H1 (cell line): Measurements from ENCODE around the gene C1orf21. TPM values are rescaled to one million over a fixed set of nuclear protein-coding genes. Genes with fewer than 3 reads are reported as not detected.

Experiments
- CTCF ChIA-PET: fragments of 300-600 bp; sonication (Branson Sonifier 250); formaldehyde crosslinking; loops from one replicate; lab custom pipeline; 2021; ENCODE audit not compliant: partially characterized antibody; lab: Charles Lee
- POLR2A ChIA-PET: fragments of 300-600 bp; sonication (Branson Sonifier 250); formaldehyde crosslinking; loops from one replicate; lab custom pipeline; 2021; ENCODE audit warnings: inconsistent platforms; ENCODE audit not compliant: partially characterized antibody; lab: Charles Lee
- DNase-seq, 2 experiments: peaks; one replicate each; pipeline versions ENCODE4 v3.0.0 to v3.0.0-alpha.2; 2010 to 2022; ENCODE audit warnings: low spot score in 2 of 2, low read depth in 1 of 2, mixed read lengths in 1 of 2
- FAIRE-seq: peaks from 2 replicates; lab custom pipeline; 2011; peaks lifted over from hg19 to GRCh38; lab: Jason Lieb, UNC
- H2AFZ ChIP-seq: 2 replicates; pipeline ENCODE4 v1.8.1; 2012; ENCODE audit warnings: low read length, inconsistent platforms
- H2AK5ac ChIP-seq: 2 replicates; pipeline ENCODE4 v1.6.1; 2013; ENCODE audit warnings: low read depth, low read length
- H2BK120ac ChIP-seq: replicated peaks from 2 replicates; pipeline ENCODE3; 2013; ENCODE audit warnings: low read depth, low read length, inconsistent platforms
- H2BK12ac ChIP-seq: 2 replicates; pipeline ENCODE4 v1.6.1; 2013; ENCODE audit warnings: low read depth, low read length
- H2BK15ac ChIP-seq: 2 replicates; pipeline ENCODE4 v1.6.1; 2013; ENCODE audit warnings: low read length
- H2BK20ac ChIP-seq: 2 replicates; pipeline ENCODE4 v1.6.1; 2013; ENCODE audit warnings: low read length
- H2BK5ac ChIP-seq: 2 replicates; pipeline ENCODE4 v1.6.1; 2013; ENCODE audit warnings: low read depth, low read length
- H3K14ac ChIP-seq: 2 replicates; pipeline ENCODE4 v1.6.1; 2013; ENCODE audit warnings: inconsistent platforms; ENCODE audit not compliant: insufficient read length
- H3K18ac ChIP-seq: 2 replicates; pipeline ENCODE4 v1.6.1; 2013; ENCODE audit warnings: low read length; ENCODE audit errors: extremely low read depth
- H3K23ac ChIP-seq: 2 replicates; pipeline ENCODE4 v1.6.1; 2013; ENCODE audit warnings: inconsistent platforms; ENCODE audit not compliant: insufficient read length
- H3K23me2 ChIP-seq: 2 replicates; pipeline ENCODE4 v1.6.1; 2013; ENCODE audit warnings: low read depth, low read length
- H3K27ac ChIP-seq: 2 replicates; pipeline ENCODE4 v1.6.1; 2011; ENCODE audit warnings: low read depth, low read length, inconsistent platforms
- H3K27me3 ChIP-seq, 4 experiments: replicated peaks in 1 of 4; 1 replicate in 1 of 4; 2 replicates in 3 of 4; pipeline versions ENCODE4 v1.6.1 to v1.8.1; 2011 to 2013; ENCODE audit warnings: low read length in 3 of 4, mild to moderate bottlenecking in 3 of 4, inconsistent platforms in 2 of 4, mixed read lengths in 2 of 4, moderate library complexity in 1 of 4; ENCODE audit not compliant: control insufficient read depth in 3 of 4, insufficient read depth in 3 of 4; ENCODE audit errors: extremely low read depth in 1 of 4
- H3K36me3 ChIP-seq, 4 experiments: 2 replicates each; pipeline versions ENCODE4 v1.6.1 to v1.8.1; 2011 to 2013; ENCODE audit warnings: mild to moderate bottlenecking in 4 of 4, low read length in 3 of 4, moderate library complexity in 2 of 4, control low read depth in 1 of 4, inconsistent platforms in 1 of 4; ENCODE audit not compliant: insufficient read depth in 4 of 4, control insufficient read depth in 2 of 4
- H3K4ac ChIP-seq: replicated peaks from 2 replicates; pipeline ENCODE3; 2013; ENCODE audit warnings: low read length, low read depth, mixed read lengths, inconsistent platforms; ENCODE audit not compliant: insufficient read length
- H3K4me1 ChIP-seq, 4 experiments: replicated peaks in 1 of 4; 1 replicate in 1 of 4; 2 replicates in 3 of 4; pipeline versions ENCODE4 v1.6.1 to v1.8.1; 2011 to 2013; ENCODE audit warnings: low read length in 3 of 4, inconsistent platforms in 2 of 4, mixed read lengths in 1 of 4; ENCODE audit not compliant: insufficient read depth in 4 of 4, control insufficient read depth in 3 of 4
- H3K4me2 ChIP-seq, 2 experiments: 2 replicates each; pipeline versions ENCODE4 v1.6.1 to v1.8.1; 2011 to 2013; ENCODE audit warnings: low read depth in 2 of 2, low read length in 2 of 2, control low read depth in 1 of 2, inconsistent platforms in 1 of 2, mild to moderate bottlenecking in 1 of 2; ENCODE audit not compliant: insufficient read depth in 1 of 2
- H3K4me3 ChIP-seq, 4 experiments: fragments of 200-600, 300-600 bp in 1 of 4; sonication (generic), shearing (Covaris generic), sonication (Bioruptor Twin) in 1 of 4; 2 replicates each; pipeline versions ENCODE4 v1.5.1 to v1.8.1; 2011 to 2016; ENCODE audit warnings: low read length in 4 of 4, low read depth in 3 of 4, control low read depth in 2 of 4, inconsistent platforms in 2 of 4, mild to moderate bottlenecking in 2 of 4, mixed read lengths in 1 of 4, moderate library complexity in 1 of 4; ENCODE audit not compliant: insufficient read depth in 2 of 4; ENCODE audit errors: extremely low read depth in 1 of 4
- H3K56ac ChIP-seq: replicated peaks from 2 replicates; pipeline ENCODE3; 2013; ENCODE audit warnings: low read depth, mild to moderate bottlenecking, mixed read lengths, low read length, inconsistent platforms; ENCODE audit not compliant: insufficient read length
- H3K79me1 ChIP-seq: 2 replicates; pipeline ENCODE4 v1.6.1; 2013; ENCODE audit warnings: low read depth, low read length, control low read depth
- H3K79me2 ChIP-seq, 2 experiments: 2 replicates each; pipeline versions ENCODE4 v1.6.1 to v1.8.1; 2012 to 2013; ENCODE audit warnings: low read length in 2 of 2, mild to moderate bottlenecking in 2 of 2, inconsistent platforms in 1 of 2; ENCODE audit not compliant: insufficient read depth in 2 of 2, control insufficient read depth in 1 of 2
- H3K9ac ChIP-seq, 4 experiments: replicated peaks in 1 of 4; 1 replicate in 1 of 4; 2 replicates in 3 of 4; pipeline versions ENCODE4 v1.6.1 to v1.8.1; 2011 to 2013; ENCODE audit warnings: low read depth in 3 of 4, low read length in 3 of 4, control low read depth in 2 of 4, mild to moderate bottlenecking in 2 of 4, moderate library complexity in 2 of 4, inconsistent platforms in 1 of 4; ENCODE audit errors: extremely low read depth in 1 of 4
- H3K9me3 ChIP-seq, 2 experiments: 2 replicates each; pipeline versions ENCODE4 v1.6.1 to v1.8.1; 2012 to 2013; ENCODE audit warnings: mild to moderate bottlenecking in 2 of 2, moderate library complexity in 2 of 2, control low read depth in 1 of 2, inconsistent platforms in 1 of 2, low read depth in 1 of 2, low read length in 1 of 2, mixed read lengths in 1 of 2; ENCODE audit not compliant: insufficient read depth in 2 of 2
- H4K20me1 ChIP-seq, 2 experiments: replicated peaks in 1 of 2; 2 replicates each; pipeline versions ENCODE3 to v1.8.1; 2011 to 2013; ENCODE audit warnings: inconsistent platforms in 2 of 2, low read length in 2 of 2, mild to moderate bottlenecking in 1 of 2; ENCODE audit not compliant: insufficient read depth in 2 of 2, control insufficient read depth in 1 of 2
- H4K5ac ChIP-seq: 2 replicates; pipeline ENCODE4 v1.6.1; 2013; ENCODE audit warnings: low read length, low read depth, mixed read lengths, inconsistent platforms; ENCODE audit not compliant: insufficient read length
- H4K8ac ChIP-seq: 2 replicates; pipeline ENCODE4 v1.8.0; 2013; ENCODE audit warnings: mild to moderate bottlenecking, moderate library complexity, low read length, inconsistent platforms; ENCODE audit not compliant: insufficient read depth; ENCODE audit errors: extremely low read depth
- H4K91ac ChIP-seq: replicated peaks from 2 replicates; pipeline ENCODE3; 2013; ENCODE audit warnings: low read length, mixed read lengths, inconsistent platforms; ENCODE audit not compliant: insufficient read length
- HDAC6 ChIP-seq: IDR thresholded peaks from one replicate; pipeline ENCODE4 v1.7.1; 2012; ENCODE audit warnings: low read depth, mild to moderate bottlenecking, inconsistent platforms, low read length, moderate library complexity
- JUN ChIP-seq: IDR thresholded peaks from 2 replicates; pipeline ENCODE4 v1.6.1; 2011; ENCODE audit warnings: low read depth, mild to moderate bottlenecking, improper control_type of control experiment, low read length
- MAFK ChIP-seq: IDR thresholded peaks from 2 replicates; pipeline ENCODE4 v1.6.1; 2012; ENCODE audit warnings: low read depth, mild to moderate bottlenecking, improper control_type of control experiment, low read length
- MAX ChIP-seq: IDR thresholded peaks from 2 replicates; pipeline ENCODE4 v1.6.1; 2012; ENCODE audit warnings: inconsistent platforms
- POLR2A ChIP-seq, 2 experiments: IDR thresholded peaks; 1 replicate in 1 of 2; 2 replicates in 1 of 2; pipeline ENCODE4 v1.6.1; 2011; ENCODE audit warnings: low read depth in 2 of 2, low read length in 2 of 2, mild to moderate bottlenecking in 2 of 2; ENCODE audit errors: control extremely low read depth in 1 of 2
- POU5F1 ChIP-seq: IDR thresholded peaks from 2 replicates; pipeline ENCODE4 v1.6.1; 2011; ENCODE audit warnings: low read depth, mild to moderate bottlenecking, low read length, moderate library complexity
- SIN3A ChIP-seq, 2 experiments: IDR thresholded peaks in 1 of 2; conservative IDR thresholded peaks in 1 of 2; 2 replicates each; pipeline ENCODE4 v1.6.1; 2011 to 2012; ENCODE audit warnings: low read length in 2 of 2, improper control_type of control experiment in 1 of 2, low read depth in 1 of 2, mild to moderate bottlenecking in 1 of 2
- TBP ChIP-seq: IDR thresholded peaks from 2 replicates; pipeline ENCODE4 v1.6.1; 2011; ENCODE audit warnings: low read depth, low read length, improper control_type of control experiment
- WGBS, 2 experiments: shearing (Covaris generic) in 1 of 2; methylation state at CpG; one replicate each; pipeline versions ENCODE4 v1.1.6 to v1.1.7; 2013 to 2015; ENCODE audit warnings: low lambda C conversion rate in 2 of 2, mixed read lengths in 2 of 2, inconsistent platforms in 1 of 2, low coverage in 1 of 2, missing lambda C conversion rate in 1 of 2; ENCODE audit not compliant: insufficient replicate concordance in 2 of 2, insufficient coverage in 1 of 2, insufficient read length in 1 of 2; ENCODE audit errors: extremely low coverage in 1 of 2, missing lambda C conversion rate in 1 of 2; 5-methylcytosine and 5-hydroxymethylcytosine counted together
- polyA plus RNA-seq, 7 experiments: library from polyadenylated mRNA; depleted of rRNA in 3 of 7; stranded (reverse) in 5 of 7; unstranded in 2 of 7; fragments of >200 nt in 5 of 7; fragments of 200-250 nt in 2 of 7; gene quantifications; 1 replicate in 5 of 7; 2 replicates in 1 of 7; 4 replicates in 1 of 7; pipeline versions ENCODE4 v1.2.1 to v1.2.3, GENCODE V29; 2011 to 2013; ENCODE audit warnings: missing spikeins in 2 of 7, mixed read lengths in 2 of 7
- total RNA-seq: library from RNA; stranded (reverse); fragmentation: NEBNext Ultra II Directional; extraction: Animal tissue kit (Norgen Biotek cat#: 25700); gene quantifications from 2 replicates; pipeline ENCODE4 v1.2.1, GENCODE V29; 2021

The C1orf21 gene
- total and polyA plus RNA-seq, 2 of the 8 experiments (the other 6 are each of a cell fraction or from before 2014, with no cell fraction given), result 16.6 to 51.0 TPM

GRCh38 chr1:184424945-184425344 is 38.1 kb downstream of the C1orf21 start:
- H4K91ac ChIP-seq, result no peak overlapping the region
- no peaks in the 10 kb centered on the region for H3K36me3 ChIP-seq
- H2BK15ac ChIP-seq, result no peak overlapping the region
- FAIRE-seq (no peak), DNase-seq (no peak)
- H2BK5ac ChIP-seq, result no peak overlapping the region
- peaks cover 0 to 80% of the 10 kb centered on the region in 2 experiments; a peak in 3 of 4 replicates for H3K79me2 ChIP-seq
- 85% methylated on average over 2 of the region's 2 CpGs; no CpG with 5 or more reads in 1 of the 2 experiments for WGBS, 2 experiments
- ChIA-PET CTCF (interaction anchor here (0.6 to 1.4 kb wide), 3 partner anchors 21 to 157 kb away, joined by 3 to 9 read pairs (median 3); no protein-coding TSS in a partner anchor), POLR2A (interaction anchor here (1.1 kb wide), 1 partner anchor 38 kb away, joined by 6 read pairs; the partner anchor contains the start of gene C1orf21)
- H3K9me3 ChIP-seq, result no peaks in the 10 kb centered on the region
- no peak overlapping the region for H2AK5ac ChIP-seq
- no peak overlapping the region for H3K4me2 ChIP-seq
- no peak overlapping the region for H3K18ac ChIP-seq
- TF ChIP-seq SIN3A (conservative IDR thresholded peaks at IDR 0.05 in 1 of 2, IDR thresholded peaks at IDR 0.05 in 1 of 2; ENCODE audit: low read depth in 1 of 2, low read length in 2 of 2), result no peak
- TF ChIP-seq MAFK, result no peak
- no peak for TF ChIP-seq HDAC6
- no peak for TF ChIP-seq MAX
- TF ChIP-seq POLR2A (IDR thresholded peaks at IDR 0.05; ENCODE audit: control extremely low read depth in 1 of 2, low read depth in 2 of 2, low read length in 2 of 2), result no peak
- no peak for TF ChIP-seq TBP
- TF ChIP-seq JUN, result no peak
- TF ChIP-seq POU5F1, result no peak
- peaks cover 6% of the 10 kb centered on the region for H3K79me1 ChIP-seq
- no peak overlapping the region for H2BK12ac ChIP-seq
- no peak overlapping the region for H3K4ac ChIP-seq
- no peak overlapping the region for H2BK120ac ChIP-seq
- no peak overlapping the region for H3K4me3 ChIP-seq
- H2AFZ ChIP-seq, result no peak overlapping the region
- no peaks in the 10 kb centered on the region for H3K27me3 ChIP-seq
- H3K23ac ChIP-seq, result no peak overlapping the region
- H3K14ac ChIP-seq, result no peak overlapping the region
- no peak overlapping the region for H4K5ac ChIP-seq
- peaks cover 3 to 4% of the 10 kb centered on the region in 2 experiments for H4K20me1 ChIP-seq
- H3K4me1 ChIP-seq, result peaks cover 1 to 16% (median 12%) of the 10 kb centered on the region in 4 experiments; a peak in 6 of 7 replicates
- H4K8ac ChIP-seq, result no peak overlapping the region
- peaks cover 3% of the 10 kb centered on the region for H3K23me2 ChIP-seq
- no peak overlapping the region for H2BK20ac ChIP-seq
- no peak overlapping the region for H3K27ac ChIP-seq
- H3K9ac ChIP-seq, result no peak overlapping the region
- no peak overlapping the region for H3K56ac ChIP-seq
